GM12878 (cell line): ENCODE measurements around the gene PIPOX. TPM values are rescaled to one million over a fixed set of nuclear protein-coding genes. Genes with fewer than 3 reads are reported as not detected.

Source experiments
- ATAC-seq: fragments of 200-7000 bp; cut with Tn5 transposase; 3 replicates; pipeline ENCODE4 v1.9.1; 2020; ENCODE audit warnings: mild to moderate bottlenecking, moderate library complexity
- BruUV-seq: library from RNA; stranded (reverse); fragments of 400-500 nt; replicated peaks from 2 replicates; lab custom pipeline; 2021; lab: Mats Ljungman, UMichigan
- CTCF ChIA-PET: fragments of 300-600 bp; sonication (Branson Sonifier 250); formaldehyde crosslinking; extraction: SDS; loops from one replicate; lab custom pipeline; 2021; ENCODE audit warnings: inconsistent platforms; lab: Yijun Ruan, JAX
- POLR2A ChIA-PET: fragments of 350-600 bp; formaldehyde crosslinking; extraction: SDS; loops from one replicate; lab custom pipeline; 2021; ENCODE audit warnings: inconsistent platforms; lab: Charles Lee
- RAD21 ChIA-PET: fragments of 300-600 bp; sonication (Branson Sonifier 250); formaldehyde crosslinking; loops from one replicate; lab custom pipeline; 2023; ENCODE audit warnings: antibody characterized with exemption; ENCODE audit not compliant: unreplicated experiment; lab: Charles Lee
- SMC1A ChIA-PET: fragments of 300-600 bp; sonication (Branson Sonifier 250); formaldehyde crosslinking; loops from one replicate; lab custom pipeline; 2023; ENCODE audit not compliant: unreplicated experiment, uncharacterized antibody; lab: Charles Lee
- DNase-seq: peaks from one replicate; pipeline ENCODE4 v3.0.0-alpha.2; 2011; ENCODE audit warnings: low read depth, low spot score
- FAIRE-seq: peaks from 3 replicates; lab custom pipeline; 2011; peaks lifted over from hg19 to GRCh38; lab: Jason Lieb, UNC
- H2AFZ ChIP-seq: 2 replicates; pipeline ENCODE4 v1.6.0; 2011; ENCODE audit warnings: low read depth, low read length, control low read depth; ENCODE audit not compliant: control insufficient read depth
- H3K27ac ChIP-seq: 2 replicates; pipeline ENCODE4 v1.5.1; 2011; ENCODE audit warnings: control low read depth; ENCODE audit not compliant: control insufficient read depth, insufficient read depth
- H3K27me3 ChIP-seq, 2 experiments: replicated peaks in 1 of 2; 2 replicates each; pipeline versions ENCODE4 v1.6.0 to v1.6.1; 2011; ENCODE audit warnings: low read length in 1 of 2; ENCODE audit not compliant: control insufficient read depth in 2 of 2, insufficient read depth in 2 of 2
- H3K36me3 ChIP-seq, 2 experiments: 2 replicates each; pipeline ENCODE4 v1.5.1; 2011; ENCODE audit warnings: low read length in 1 of 2; ENCODE audit not compliant: control insufficient read depth in 2 of 2, insufficient read depth in 2 of 2
- H3K4me1 ChIP-seq: 2 replicates; pipeline ENCODE4 v1.6.1; 2011; ENCODE audit warnings: mild to moderate bottlenecking, low read length, moderate library complexity, mixed read lengths; ENCODE audit not compliant: control insufficient read depth, insufficient read depth
- H3K4me2 ChIP-seq: 2 replicates; pipeline ENCODE4 v1.6.0; 2011; ENCODE audit warnings: control low read depth; ENCODE audit not compliant: control insufficient read depth, insufficient read depth
- H3K4me3 ChIP-seq: fragments of 200-600 bp; sonication (generic); 2 replicates; pipeline ENCODE4 v1.5.1; 2016
- H3K79me2 ChIP-seq: 2 replicates; pipeline ENCODE4 v1.6.0; 2011; ENCODE audit warnings: low read length; ENCODE audit not compliant: control insufficient read depth, insufficient read depth
- H3K9ac ChIP-seq: 2 replicates; pipeline ENCODE4 v1.8.0; 2011; ENCODE audit warnings: low read length, control low read depth, mixed read lengths; ENCODE audit not compliant: control insufficient read depth, insufficient read depth
- H3K9me3 ChIP-seq: replicated peaks from 3 replicates; pipeline ENCODE4 v1.5.1; 2011; ENCODE audit warnings: mild to moderate bottlenecking, low read length; ENCODE audit not compliant: control insufficient read depth, insufficient read depth
- H4K20me1 ChIP-seq: 2 replicates; pipeline ENCODE4 v1.6.0; 2011; ENCODE audit not compliant: control insufficient read depth, insufficient read depth
- ETV6 ChIP-seq, 2 experiments: fragments of 450-650 bp in 1 of 2; IDR thresholded peaks in 1 of 2; conservative IDR thresholded peaks in 1 of 2; 2 replicates each; pipeline ENCODE4 v1.6.1; 2014; ENCODE audit warnings: antibody characterized with exemption in 1 of 2, borderline replicate concordance in 1 of 2, low read depth in 1 of 2, mild to moderate bottlenecking in 1 of 2, moderate library complexity in 1 of 2
- EZH2 ChIP-seq: IDR thresholded peaks from 2 replicates; pipeline ENCODE4 v1.6.1; 2012; ENCODE audit warnings: low read depth, mild to moderate bottlenecking, control low read depth, inconsistent platforms, low read length, borderline replicate concordance; ENCODE audit not compliant: control insufficient read depth
- KLF5 ChIP-seq: fragments of 450-650 bp; IDR thresholded peaks from 2 replicates; pipeline ENCODE4 v1.6.1; 2014; ENCODE audit warnings: mild to moderate bottlenecking; ENCODE audit not compliant: partially characterized antibody
- SP1 ChIP-seq: IDR thresholded peaks from one replicate; pipeline ENCODE4 v1.6.1; 2011; ENCODE audit warnings: low read depth, low read length
- TBL1XR1 ChIP-seq: IDR thresholded peaks from 2 replicates; pipeline ENCODE4 v1.6.1; 2012; ENCODE audit warnings: low read depth, low read length, improper control_type of control experiment
- WGBS: methylation state at CpG from one replicate; pipeline ENCODE4 v1.1.6; 2016; ENCODE audit warnings: low lambda C conversion rate; ENCODE audit not compliant: insufficient replicate concordance, insufficient coverage; ENCODE audit errors: missing lambda C conversion rate; 5-methylcytosine and 5-hydroxymethylcytosine counted together
- in situ Hi-C: fragments of 300-500 bp; cut with MboI; formaldehyde crosslinking; loops from 9 replicates; pipeline ENCODE4 v1.14.3; 2018; ENCODE audit warnings: mixed read lengths
- intact Hi-C: fragments of 100-400 bp; cut with micrococcal nuclease; formaldehyde crosslinking; loops from one replicate; pipeline ENCODE4 v1.14.2; 2022; ENCODE audit not compliant: unreplicated experiment
- polyA plus RNA-seq, 11 experiments: library from polyadenylated mRNA; depleted of rRNA in 4 of 11; unstranded in 6 of 11; stranded (reverse) in 5 of 11; fragments of >200 nt; fragmentation: Nextera tagmentation in 4 of 11; fragmentation: Illumina TruSeq in 1 of 11; extraction: Ambion mirVana in 4 of 11; extraction: Trizol in 1 of 11; gene quantifications; 1 replicate in 1 of 11; 2 replicates in 10 of 11; pipeline versions ENCODE4 v1.2.1 to v1.2.3, GENCODE V29; 2011 to 2016; ENCODE audit warnings: inconsistent platforms in 2 of 11, missing spikeins in 2 of 11, low read depth in 1 of 11
- total RNA-seq, 4 experiments: library from RNA; depleted of rRNA in 3 of 4; stranded (reverse); fragments of >200 nt in 3 of 4; fragmentation: Illumina TruSeq in 1 of 4; extraction: Trizol in 1 of 4; gene quantifications; 2 replicates each; pipeline versions ENCODE4 v1.2.1 to v1.2.3, GENCODE V29; 2013 to 2021
- TF ChIP-seq, protein P1 (sequence below): IDR thresholded peaks from 2 replicates; pipeline ENCODE4 v1.6.1; 2012; ENCODE audit warnings: mild to moderate bottlenecking, low read depth, low read length

PIPOX gene
- total and polyA plus RNA-seq, 10 of the 15 experiments (the other 5 are each of a cell fraction or from before 2014, with no cell fraction given), result 0.22 to 1.4 (median 0.56) TPM; not detected in 1

DNA sequence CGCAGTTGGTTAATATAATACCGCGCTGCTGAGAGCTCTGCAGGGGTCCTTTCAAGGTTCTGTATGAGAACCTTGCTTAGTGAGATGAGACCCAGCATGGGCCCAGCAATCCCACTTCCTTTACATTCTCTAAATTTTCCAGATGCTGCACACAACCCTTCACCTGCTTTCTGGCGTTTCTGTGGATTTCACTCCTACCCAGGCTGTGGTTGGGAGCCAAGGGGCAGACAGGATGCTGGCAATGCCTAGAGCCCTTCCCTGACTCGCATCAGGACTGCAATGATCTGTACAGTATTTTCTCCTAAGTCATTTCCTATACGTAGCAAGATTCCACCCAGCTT lies 10.1 kb upstream of the PIPOX start:
- H3K27me3 ChIP-seq, result peaks cover 0 to 1% of the 10 kb centered on the region in 2 experiments; a peak in 1 of 4 replicates
- FAIRE-seq, result no peak
- H3K27ac ChIP-seq, result no peak overlapping the region
- WGBS, result 67% methylated on average over 6 of the region's 6 CpGs
- no peak for ATAC-seq
- H3K4me2 ChIP-seq, result no peak overlapping the region
- ChIA-PET POLR2A (no interaction called here), SMC1A (no interaction called here), CTCF (interaction anchor here (1.2 kb wide), 1 partner anchor 67 kb away, joined by 4 read pairs; no protein-coding TSS in a partner anchor), RAD21 (no interaction called here)
- no peaks in the 10 kb centered on the region for H3K4me1 ChIP-seq
- H2AFZ ChIP-seq, result no peak overlapping the region
- DNase-seq, result no peak
- in situ Hi-C loops (no loop called here), intact Hi-C loops (no loop called here)
- no peak overlapping the region for H3K9ac ChIP-seq
- no peaks in the 10 kb centered on the region for H3K36me3 ChIP-seq
- no peaks in the 10 kb centered on the region for H3K79me2 ChIP-seq
- no peak overlapping the region for H3K4me3 ChIP-seq
- TF ChIP-seq EZH2 (no peak), TBL1XR1 (no peak), ETV6 (conservative IDR thresholded peaks at IDR 0.05 in 1 of 2, IDR thresholded peaks at IDR 0.05 in 1 of 2; ENCODE audit: borderline replicate concordance in 1 of 2, low read depth in 1 of 2) (no peak), SP1 (no peak), KLF5 (no peak)
- TF ChIP-seq, protein P1, sequence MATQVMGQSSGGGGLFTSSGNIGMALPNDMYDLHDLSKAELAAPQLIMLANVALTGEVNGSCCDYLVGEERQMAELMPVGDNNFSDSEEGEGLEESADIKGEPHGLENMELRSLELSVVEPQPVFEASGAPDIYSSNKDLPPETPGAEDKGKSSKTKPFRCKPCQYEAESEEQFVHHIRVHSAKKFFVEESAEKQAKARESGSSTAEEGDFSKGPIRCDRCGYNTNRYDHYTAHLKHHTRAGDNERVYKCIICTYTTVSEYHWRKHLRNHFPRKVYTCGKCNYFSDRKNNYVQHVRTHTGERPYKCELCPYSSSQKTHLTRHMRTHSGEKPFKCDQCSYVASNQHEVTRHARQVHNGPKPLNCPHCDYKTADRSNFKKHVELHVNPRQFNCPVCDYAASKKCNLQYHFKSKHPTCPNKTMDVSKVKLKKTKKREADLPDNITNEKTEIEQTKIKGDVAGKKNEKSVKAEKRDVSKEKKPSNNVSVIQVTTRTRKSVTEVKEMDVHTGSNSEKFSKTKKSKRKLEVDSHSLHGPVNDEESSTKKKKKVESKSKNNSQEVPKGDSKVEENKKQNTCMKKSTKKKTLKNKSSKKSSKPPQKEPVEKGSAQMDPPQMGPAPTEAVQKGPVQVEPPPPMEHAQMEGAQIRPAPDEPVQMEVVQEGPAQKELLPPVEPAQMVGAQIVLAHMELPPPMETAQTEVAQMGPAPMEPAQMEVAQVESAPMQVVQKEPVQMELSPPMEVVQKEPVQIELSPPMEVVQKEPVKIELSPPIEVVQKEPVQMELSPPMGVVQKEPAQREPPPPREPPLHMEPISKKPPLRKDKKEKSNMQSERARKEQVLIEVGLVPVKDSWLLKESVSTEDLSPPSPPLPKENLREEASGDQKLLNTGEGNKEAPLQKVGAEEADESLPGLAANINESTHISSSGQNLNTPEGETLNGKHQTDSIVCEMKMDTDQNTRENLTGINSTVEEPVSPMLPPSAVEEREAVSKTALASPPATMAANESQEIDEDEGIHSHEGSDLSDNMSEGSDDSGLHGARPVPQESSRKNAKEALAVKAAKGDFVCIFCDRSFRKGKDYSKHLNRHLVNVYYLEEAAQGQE, result no peak
- peaks cover 6% of the 10 kb centered on the region; the same call in 2 of the 3 replicates for H3K9me3 ChIP-seq
- no TSS peak for BruUV-seq
- no peaks in the 10 kb centered on the region for H4K20me1 ChIP-seq
